HL-60 (cell line): ENCODE results near the gene HEXIM1.

Experiments used
- DNase-seq, 2 experiments: peaks; one replicate each; pipeline ENCODE4 v3.0.0-alpha.2; 2010 to 2020; ENCODE audit warnings: low read depth in 1 of 2, low spot score in 1 of 2
- H3K27ac ChIP-seq: fragments of 250-450 bp; sonication (Bioruptor Pico); replicated peaks from 2 replicates; pipeline ENCODE4 v1.5.1; 2020; ENCODE audit warnings: mild to moderate bottlenecking, moderate library complexity
- H3K27me3 ChIP-seq: fragments of 250-450 bp; sonication (Bioruptor Pico); 2 replicates; pipeline ENCODE4 v1.5.1; 2021; ENCODE audit warnings: mild to moderate bottlenecking, moderate library complexity; ENCODE audit not compliant: insufficient read depth, poor library complexity, severe bottlenecking
- H3K4me3 ChIP-seq: replicated peaks from 2 replicates; pipeline ENCODE4 v1.5.1; 2011; ENCODE audit warnings: mild to moderate bottlenecking, control low read depth, low read length; ENCODE audit not compliant: insufficient read depth
- CTCF ChIP-seq: IDR thresholded peaks from one replicate; pipeline ENCODE4 v1.5.1; 2011; ENCODE audit warnings: low read length, control low read depth, inconsistent platforms; ENCODE audit not compliant: insufficient read depth
- GABPA ChIP-seq: IDR thresholded peaks from 2 replicates; pipeline ENCODE4 v1.6.1; 2012; ENCODE audit warnings: low read depth
- POLR2AphosphoS5 ChIP-seq: IDR thresholded peaks from 2 replicates; pipeline ENCODE4 v1.6.1; 2012; ENCODE audit warnings: low read depth
- REST ChIP-seq: IDR thresholded peaks from 2 replicates; pipeline ENCODE4 v1.6.1; 2012; ENCODE audit warnings: low read depth; ENCODE audit not compliant: insufficient replicate concordance
- SPI1 ChIP-seq: IDR thresholded peaks from 2 replicates; pipeline ENCODE4 v1.6.1; 2012; ENCODE audit warnings: low read depth, mild to moderate bottlenecking, borderline replicate concordance

Gene HEXIM1

GRCh38 chr17:45127207-45127547, 21.1 kb upstream of the HEXIM1 start:
- Histone ChIP-seq H3K27me3 (no peaks in the 10 kb centered on the region), H3K4me3 (no peak overlapping the region), H3K27ac (no peak overlapping the region)
- TF ChIP-seq GABPA (no peak), CTCF (no peak), REST (no peak), SPI1 (no peak)
- DNase-seq, result peak in 1 of 2 experiments; percentile 31

GRCh38 chr17:45127548-45128300, 20.6 kb upstream of the HEXIM1 start:
- Histone ChIP-seq H3K27ac (no peak overlapping the region), H3K27me3 (no peaks in the 10 kb centered on the region), H3K4me3 (no peak overlapping the region)
- TF ChIP-seq CTCF, result no peak
- TF ChIP-seq REST, result no peak
- TF ChIP-seq SPI1, result no peak
- no peak for TF ChIP-seq POLR2AphosphoS5
- no peak for TF ChIP-seq GABPA
- no peak for DNase-seq

- TF ChIP-seq CTCF, result no peak
- TF ChIP-seq REST, result no peak
- TF ChIP-seq GABPA, result no peak
- TF ChIP-seq SPI1, result no peak
- no peak for TF ChIP-seq POLR2AphosphoS5
- no peak for DNase-seq
- no peak overlapping the region for H3K4me3 ChIP-seq
- no peak overlapping the region for H3K27ac ChIP-seq
- H3K27me3 ChIP-seq, result no peaks in the 10 kb centered on the region
Measured at GRCh38 chr17:45128331-45128730, 19.9 kb upstream of the HEXIM1 start.
